GM18508 (cell line): Measurements from ENCODE around the gene SLC5A6.
"Not testable (repeated sequence)": the region's sequence is repeated elsewhere in the genome, so short reads cannot be mapped to it uniquely, and the experiment has no call there.

Experiments
- ATAC-seq: cut with Tn5 transposase; IDR thresholded peaks from one replicate; pipeline ENCODE4 v1.9.1; 2021; ENCODE audit warnings: moderate number of reproducible peaks; ENCODE audit not compliant: insufficient read depth, unreplicated experiment

Gene SLC5A6

DNA sequence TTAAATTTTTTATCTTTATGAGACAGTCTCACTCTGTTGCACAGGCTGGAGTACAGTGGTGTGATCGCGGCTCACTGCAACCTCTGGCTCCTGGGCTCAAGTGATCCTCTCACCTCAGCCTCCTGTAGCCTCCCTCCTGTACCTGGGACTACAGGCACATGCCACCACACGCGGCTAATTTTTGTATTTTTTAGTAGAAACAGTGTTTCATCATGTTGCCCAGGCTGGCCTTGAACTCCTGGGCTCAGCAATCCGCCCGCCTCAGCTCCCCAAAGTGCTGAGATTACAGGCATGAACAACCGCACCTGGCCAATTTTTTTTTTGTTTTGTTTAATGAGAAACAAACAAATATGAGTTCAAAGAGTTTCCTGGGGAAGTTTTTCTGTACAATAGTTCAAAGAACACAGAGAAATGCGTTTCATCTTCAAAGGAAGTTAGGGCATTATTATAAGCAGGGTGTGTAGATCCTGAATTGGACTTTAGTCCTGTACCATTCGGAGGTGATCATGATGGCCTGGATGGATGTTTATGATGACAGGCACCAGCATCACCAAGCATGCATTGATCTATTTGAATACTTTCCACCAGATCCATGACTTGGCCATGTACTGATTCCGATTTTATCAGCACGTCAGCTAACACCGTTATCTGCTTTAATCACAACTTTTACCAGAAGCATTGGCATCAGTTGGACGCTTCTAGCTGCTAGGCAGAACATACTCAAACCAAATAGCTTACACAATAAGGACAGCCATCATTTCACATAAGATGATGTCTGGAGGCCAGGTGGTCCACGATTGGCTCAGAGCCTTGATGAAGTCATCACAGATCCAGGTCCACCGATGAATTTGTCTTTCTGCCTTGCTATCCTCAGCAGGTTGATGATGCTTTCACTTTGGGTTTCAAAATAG lies 34.4 kb downstream of the SLC5A6 start:
- ATAC-seq: no peak

DNA sequence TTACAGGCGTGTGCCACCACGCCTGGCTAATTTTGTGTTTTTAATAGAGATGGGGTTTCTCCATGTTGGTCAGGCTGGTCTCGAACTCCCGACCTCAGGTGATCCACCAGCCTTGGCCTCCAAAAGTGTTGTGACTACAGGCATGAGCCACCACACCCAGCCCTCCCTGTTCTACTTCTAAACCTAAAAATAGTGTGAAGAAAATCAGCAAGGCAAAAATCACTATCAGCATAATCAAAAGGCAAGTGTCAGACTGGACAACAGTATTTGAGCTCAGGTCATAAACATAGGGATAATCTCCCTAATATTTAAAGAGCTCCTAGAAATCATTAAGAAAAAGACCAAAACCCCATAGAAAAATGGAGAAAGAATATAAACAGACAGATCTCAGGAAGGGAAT lies 36.3 kb downstream of the SLC5A6 start:
- ATAC-seq: not testable (repeated sequence)

DNA sequence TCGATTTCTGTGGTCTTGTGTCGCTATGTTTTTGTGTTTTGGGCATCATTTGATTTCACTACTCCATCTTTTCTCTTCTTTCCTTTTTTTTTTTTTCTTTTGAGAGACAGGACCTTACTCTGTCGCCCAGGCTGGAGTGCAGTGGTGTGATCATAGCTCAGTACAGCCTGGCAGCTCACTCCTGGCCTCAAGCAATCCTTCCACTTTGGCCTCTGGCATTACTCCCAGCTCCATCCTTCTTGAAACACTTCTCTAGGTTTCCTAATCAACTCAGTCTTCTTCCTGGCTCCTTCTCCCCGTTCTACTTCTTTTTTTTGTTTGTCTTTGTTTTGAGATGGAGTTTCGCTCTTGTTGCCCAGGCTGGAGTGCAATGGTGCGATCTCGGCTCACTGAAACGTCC lies 36.7 kb downstream of the SLC5A6 start:
- ATAC-seq: no peak

DNA sequence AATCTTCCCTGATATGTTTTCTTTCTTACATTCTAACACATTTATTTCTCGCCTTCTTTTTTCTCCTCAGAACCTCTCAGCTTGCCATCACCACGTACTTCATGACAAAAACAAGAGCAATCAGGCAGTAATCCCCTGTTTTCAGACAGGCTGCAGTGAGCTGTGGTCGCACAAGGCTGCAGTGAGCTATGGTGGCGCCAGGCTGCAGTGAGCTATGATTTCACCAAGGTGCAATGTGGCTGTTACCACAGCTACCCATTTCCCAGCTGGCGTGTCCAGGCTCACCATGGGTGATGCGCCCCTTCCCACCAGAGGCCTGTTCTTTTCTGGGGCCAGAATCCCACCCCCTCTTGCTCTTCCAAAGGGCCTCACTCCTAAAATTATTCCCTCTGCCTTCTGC lies 37.4 kb downstream of the SLC5A6 start:
- no peak for ATAC-seq

DNA sequence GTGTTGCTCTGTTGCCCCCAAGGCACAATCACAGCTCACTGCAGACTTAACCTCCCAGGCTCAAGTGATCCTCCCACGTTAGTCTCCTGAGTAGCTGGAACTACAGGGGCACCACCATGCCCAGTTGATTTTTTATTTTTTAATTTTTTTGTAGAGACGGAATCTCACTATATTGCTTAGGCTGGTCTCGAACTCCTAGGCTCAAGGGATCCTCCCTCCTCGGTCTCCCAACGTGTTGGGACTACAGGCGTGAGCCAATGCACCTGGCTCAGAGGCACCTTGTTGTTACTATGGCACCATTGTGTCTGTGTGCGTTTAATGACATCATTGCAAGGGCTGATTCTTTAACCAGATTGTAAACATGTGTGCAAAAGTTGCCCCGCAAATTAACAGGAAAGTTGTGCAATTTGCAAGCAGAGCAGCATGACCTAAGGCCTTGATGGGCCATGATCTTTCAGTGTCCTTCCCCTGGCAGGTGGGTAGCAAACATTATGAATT lies 40.7 kb downstream of the SLC5A6 start:
- ATAC-seq: no peak

DNA sequence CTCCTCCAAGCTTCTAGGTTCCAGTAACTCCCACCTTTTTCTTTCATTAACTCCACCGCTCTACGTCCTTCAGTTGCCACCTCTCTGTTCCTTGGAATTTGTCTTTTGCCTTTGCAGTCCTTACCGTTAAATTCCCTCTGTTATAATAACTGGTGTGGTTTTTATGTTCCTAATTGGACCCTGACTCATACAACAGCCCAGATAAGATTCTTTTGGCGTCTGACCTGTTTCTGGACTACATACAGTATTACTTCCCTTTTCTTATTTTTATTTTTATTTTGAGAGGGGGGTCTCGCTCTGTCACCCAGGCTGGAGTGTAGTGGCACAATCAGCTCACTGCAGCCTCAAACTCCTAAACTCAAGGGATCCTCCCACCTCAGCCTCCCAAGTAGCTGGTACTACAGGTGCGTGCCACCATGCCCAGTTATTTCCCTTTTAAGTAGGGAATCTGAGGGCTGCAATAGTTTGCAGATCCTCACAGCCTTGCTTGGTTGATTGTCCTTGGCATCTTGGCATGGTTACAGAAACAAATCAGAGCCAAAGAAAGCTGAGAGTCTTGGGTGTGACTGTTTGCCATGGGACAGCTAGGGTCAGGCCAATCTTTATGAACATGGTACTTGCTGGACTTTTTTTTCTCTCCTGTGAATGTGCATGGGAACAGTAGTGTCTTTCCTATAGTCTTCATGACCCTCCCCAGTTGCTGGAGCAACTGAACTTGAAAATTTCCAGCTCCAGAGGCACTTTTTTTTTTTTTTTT lies 41.3 kb downstream of the SLC5A6 start:
- ATAC-seq: no peak

DNA sequence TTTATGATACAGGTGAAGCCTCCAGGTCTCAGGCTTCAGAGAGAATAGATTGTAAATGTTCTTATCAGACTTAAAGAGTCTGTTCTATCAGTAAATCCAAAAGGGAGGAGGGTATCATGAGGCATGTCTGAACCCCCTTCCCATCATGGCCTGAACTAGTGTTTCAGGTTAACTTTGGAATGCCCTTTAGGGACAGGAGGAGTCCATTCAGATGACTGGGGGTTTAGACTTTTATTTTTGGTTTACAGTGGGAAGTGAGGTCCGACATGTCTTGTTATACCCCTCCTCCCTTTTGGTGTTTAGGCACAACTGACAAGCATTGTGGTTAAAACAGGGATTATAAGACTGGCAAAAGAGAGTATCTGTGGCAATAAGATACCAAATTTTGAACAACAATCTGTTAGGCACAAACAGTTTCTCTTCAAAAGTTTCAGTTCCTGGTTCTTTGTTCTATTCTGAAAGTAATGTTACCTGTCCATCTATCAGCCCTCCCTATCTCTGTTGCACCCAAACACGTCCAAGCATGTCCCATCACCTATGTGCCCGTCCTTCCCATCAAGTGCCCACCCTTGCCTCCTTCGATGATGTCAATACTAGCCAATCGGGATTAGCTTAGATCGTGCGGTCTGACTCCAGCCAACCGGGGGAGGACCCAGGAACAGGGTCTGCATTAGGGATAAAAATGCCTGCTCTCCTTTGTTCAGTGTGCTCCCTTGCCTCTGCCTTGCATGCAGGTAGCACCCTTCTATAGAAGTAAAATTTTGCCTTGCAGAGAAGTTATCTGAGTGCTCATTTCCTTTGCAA lies 46.9 kb downstream of the SLC5A6 start:
- ATAC-seq: no peak

DNA sequence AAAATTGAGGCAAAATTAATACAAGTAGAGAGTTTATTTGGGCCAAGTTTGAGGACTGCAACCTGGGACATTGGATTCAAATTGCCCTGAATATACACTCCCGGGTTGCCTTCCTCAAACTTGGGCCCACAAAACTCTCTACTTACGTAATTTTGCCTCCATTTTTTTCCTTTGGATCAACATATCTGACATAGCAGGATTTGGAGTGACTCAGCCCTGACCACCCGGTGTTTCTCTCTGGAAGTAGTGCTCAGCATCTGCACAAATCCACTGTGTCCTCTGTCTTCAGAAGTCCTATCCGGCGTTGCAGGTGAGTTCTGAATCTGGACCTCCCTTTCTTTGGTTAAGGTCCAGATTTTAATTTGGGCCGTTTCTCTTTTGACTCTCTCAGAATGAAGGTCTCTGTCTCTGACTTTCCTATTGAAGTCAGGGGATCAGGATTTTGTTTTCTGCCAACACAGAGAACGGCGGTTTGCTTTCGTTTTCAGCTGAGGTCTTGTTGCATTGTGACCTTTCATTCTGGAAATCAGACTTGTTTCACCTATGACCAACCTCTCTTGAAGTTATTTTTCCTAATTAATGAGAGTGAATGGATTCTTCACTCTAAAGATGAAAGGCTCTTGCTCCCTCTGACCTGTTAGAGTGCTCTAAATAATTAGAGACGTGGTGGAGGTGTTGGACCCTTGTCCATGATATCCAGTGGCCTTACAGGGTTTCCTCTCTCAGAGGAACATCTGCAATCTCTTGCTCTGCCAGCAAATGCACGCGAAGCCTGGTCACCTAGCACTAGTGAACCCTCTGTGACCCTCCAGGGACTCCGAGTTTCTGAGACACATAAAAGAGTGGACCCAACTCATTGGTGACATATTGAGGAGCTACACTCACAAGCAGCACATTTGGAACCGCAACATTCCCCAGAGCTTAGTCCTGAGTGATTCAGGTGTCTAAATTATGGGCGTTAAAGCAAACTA lies 49.6 kb downstream of the SLC5A6 start:
- ATAC-seq: no peak

DNA sequence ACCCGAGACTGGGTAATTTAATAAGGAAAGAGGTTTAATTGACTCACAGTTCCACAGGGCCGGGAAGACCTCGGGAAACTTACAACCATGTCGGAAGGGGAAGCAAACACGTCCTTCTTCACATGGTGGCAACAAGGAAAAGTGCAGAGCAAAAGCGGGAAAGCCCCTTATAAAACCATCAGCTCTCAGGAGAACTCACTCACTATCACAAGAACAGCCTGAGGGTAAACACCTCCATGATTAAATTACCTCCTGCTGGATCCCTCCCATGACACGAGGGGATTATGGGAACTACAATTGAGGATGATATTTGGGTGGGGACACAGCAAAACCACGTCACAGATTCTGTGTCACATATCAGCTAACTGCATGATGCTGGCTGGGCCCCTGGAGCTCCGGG lies 51.9 kb downstream of the SLC5A6 start:
- ATAC-seq: no peak

DNA sequence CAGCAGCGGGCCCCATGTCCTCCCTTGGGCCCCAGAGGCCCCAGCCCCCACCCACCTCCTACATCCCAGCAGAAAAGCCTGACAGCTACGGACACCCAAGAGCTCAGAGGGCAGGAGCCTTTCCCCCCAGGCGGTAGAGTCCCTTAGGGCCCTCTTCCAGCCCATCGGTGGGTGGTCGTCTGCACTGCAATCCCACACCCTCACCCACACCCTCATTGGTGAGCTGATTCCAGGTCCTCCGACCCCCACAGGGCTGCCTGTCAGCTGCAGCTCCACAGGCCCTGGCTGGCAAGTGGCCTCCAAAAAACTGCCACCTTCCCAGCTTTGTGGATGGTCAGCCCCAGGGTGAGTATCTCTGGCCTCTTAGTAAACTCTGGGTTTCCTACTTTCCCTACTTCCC lies 52.8 kb downstream of the SLC5A6 start:
- ATAC-seq: no peak

DNA sequence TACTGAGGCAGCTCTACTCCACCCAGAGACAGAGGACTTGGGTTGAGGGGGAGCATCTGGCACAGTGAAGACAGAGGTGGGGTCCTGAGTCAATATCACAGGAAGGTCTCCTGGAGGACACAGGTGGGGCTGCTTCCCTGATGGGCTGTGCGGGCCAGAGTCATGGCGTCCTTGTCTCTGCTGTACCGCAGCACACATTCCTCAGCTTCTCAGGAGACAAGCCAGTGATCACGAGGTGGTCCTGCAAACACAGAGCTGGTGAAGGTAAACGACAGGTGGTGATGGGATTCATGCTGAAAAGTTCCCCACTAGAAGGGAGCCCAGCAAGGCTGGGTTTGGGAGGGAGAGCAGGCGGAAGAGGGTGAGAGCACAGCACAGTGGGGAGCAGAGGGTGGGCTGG lies 53.6 kb downstream of the SLC5A6 start:
- no peak for ATAC-seq

DNA sequence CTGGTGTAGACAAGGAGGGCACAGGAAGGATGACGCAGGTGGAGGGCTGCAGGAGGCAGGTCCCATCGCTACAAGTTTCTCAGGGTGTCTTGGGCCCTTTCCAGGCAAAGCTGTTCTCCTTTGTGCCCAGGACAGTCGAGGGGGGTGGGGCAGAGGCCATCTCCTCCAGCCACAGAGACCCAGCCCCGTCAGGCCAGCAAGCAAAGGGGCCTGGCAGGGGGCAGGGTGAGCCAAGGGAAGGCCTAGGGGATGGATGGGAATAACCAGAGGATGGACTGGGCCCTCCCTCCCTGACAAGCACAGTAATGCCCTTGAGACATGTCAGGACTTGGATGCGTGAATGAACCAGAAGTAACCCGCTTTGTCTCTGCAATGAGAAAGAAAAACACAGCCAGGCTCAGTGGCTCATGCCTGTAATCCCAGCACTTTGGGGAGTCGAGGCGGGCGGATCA lies 57.0 kb downstream of the SLC5A6 start:
- ATAC-seq: no peak

DNA sequence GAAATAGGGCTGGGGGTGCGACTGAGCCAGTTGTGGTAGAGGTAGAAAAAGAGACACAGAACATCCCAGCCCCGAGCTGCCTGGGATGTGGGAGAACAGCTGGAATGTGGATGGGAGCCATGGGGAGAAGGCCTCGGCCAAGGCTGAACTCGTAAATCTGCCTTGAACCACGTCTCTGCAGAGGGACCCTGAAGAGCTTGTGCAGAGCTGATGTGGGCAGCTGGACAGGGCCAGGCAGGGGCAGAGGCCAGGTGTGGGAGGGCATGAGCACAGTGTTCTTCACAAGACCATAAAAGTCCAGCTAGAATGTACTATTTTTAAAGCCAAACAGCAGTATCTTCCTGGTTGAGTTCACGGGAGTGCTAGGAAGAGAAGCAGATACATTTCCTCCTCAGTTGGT lies 57.6 kb downstream of the SLC5A6 start:
- no peak for ATAC-seq

DNA sequence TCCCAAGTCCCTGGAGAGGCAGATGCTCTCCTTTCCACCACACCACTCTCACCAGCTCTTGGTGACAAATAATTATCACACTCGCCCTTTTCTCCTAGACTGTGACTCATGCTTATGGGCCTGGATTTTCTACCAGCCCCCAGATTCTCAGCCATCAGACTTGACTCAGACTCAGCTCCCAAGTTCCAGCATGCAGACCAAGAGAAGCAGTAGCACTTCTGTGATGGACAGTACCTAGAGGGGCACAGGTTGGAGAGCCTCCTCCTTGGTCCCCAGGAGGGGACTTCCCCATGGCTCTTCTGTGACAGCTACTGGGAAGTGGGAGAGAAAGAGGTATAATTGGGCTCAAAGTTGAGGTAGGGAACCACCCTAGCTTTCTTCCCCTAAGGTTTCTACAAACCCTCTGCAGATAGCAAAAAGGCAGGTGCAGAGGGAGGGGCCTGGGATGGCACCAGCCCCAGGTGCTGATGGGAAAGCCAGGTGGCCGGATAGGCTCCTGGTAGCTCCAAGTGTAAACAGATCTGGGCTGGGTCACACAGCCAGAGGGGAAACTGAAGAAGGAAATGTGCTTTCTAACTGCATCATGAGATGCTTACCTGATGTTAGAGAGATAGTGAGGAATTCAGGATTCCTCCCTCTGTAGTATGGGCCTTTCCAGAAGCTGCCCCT lies 59.1 kb downstream of the SLC5A6 start:
- no peak for ATAC-seq

DNA sequence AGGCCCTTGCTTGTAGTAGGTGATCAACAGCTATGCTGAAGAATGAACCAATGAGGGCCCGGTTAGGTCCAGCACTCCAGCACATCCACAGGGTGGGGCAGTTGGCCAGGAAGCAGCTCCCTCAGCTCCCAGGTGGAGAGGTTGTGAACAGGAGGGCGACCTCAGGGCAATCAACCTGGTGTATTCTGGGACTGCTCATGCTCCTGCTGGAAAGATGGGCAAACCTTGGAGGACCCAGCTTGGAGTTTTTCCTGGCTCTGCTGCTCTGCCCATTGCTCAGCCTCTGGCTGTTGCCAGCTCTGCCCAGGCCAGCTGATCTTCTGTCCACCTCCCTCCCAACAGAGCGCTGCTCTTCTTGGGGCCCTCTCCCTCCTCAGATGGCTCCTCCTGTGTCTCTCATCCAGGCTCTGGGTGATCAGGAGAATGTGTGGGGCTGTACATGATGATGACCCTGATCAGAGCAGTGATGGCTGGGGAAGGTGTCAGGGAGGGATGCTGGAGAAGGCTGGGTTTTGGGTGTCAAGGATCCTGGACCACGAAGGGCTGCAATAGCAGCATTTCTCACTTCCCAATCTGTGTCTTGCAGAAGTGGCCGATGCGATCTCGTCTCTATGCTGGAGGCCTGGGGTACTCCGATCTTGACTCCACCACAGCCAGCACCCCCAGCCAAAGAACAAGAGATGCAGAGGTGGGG lies 59.8 kb downstream of the SLC5A6 start:
- ATAC-seq: no peak

DNA sequence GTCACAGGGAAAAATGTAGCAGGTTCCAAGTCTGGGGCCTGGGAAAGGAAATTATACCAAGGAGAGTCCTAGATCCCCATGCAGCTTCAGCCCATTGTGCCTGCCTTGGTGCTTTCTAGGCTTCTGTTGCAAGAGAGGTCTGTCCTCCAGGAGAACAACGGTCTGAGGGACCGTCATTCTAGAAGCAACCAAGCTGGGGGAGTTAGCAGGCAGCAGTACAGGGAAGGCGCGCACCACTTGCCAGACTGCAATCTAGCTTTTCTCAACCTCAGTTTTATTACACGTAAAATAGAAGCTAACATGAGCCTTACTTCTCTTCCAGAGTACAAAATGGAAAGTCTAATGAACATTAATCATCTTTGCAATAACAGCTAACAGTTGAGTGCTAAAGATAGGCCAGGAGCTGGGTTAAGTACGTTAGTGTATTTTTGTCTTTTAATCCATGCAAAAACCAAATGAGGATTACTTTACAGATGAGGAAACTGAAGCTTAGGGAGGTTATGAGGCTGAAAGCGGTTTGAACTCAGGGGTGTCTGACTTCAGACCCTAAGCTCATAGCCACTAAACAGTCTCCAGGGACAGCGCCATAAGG lies 61.3 kb downstream of the SLC5A6 start:
- no peak for ATAC-seq
